ENCODE data around the gene VENTX. TPM values are rescaled to one million over a fixed set of nuclear protein-coding genes. Genes with fewer than 3 reads are reported as not detected.

The VENTX gene, protein sequence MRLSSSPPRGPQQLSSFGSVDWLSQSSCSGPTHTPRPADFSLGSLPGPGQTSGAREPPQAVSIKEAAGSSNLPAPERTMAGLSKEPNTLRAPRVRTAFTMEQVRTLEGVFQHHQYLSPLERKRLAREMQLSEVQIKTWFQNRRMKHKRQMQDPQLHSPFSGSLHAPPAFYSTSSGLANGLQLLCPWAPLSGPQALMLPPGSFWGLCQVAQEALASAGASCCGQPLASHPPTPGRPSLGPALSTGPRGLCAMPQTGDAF
- total RNA-seq (ENCODE audit: low replicate concordance): 1.0 TPM in 1 of 2 replicates, not detected in the other

DNA sequence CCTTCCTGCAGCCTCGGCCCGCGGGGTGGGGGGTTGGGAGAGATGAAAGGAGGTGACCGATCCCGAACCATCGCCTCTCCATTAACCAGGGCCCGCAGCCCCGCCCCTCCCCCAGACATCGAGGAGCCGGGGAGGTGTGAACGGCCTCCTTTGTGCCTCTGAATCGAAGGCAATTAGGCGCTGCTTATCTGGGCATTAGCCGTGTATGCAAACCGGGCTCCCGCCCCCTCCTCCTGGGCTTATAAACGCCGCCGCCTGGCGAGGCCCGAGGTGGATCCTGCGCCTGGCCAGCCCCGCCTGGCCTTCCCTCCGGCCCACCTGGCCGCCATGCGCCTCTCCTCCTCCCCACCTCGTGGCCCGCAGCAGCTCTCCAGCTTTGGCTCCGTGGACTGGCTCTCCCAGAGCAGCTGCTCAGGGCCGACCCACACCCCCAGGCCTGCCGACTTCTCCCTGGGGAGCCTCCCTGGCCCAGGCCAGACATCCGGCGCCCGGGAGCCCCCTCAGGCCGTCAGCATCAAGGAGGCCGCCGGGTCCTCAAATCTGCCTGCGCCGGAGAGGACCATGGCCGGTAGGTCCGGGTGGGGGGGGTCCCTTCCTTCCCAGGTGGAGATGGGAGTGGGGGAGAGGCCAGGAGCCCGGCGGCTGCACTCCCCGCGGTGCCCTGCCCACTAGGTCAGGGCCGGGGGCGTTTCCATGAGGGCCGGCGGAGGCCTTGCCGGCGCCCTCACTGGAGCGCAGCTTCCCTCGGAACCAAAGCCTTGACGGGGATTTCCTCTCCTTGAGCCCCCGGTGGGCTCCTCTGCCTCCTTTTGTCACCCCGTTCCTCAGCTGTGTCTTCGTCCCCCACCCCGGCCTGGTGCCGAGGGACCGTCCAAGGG is at the start of gene VENTX:
TSS of gene VENTX (plus strand) at position 268 of the 878 bp plus-strand sequence. CDS start at position 328, 60 bp downstream.
- TF ChIP-seq EZH2phosphoT487 (IDR thresholded peaks at IDR 0.05) (no peak), EZH2 (IDR thresholded peaks at IDR 0.05) (no peak)
- TF ChIP-seq, protein P1, sequence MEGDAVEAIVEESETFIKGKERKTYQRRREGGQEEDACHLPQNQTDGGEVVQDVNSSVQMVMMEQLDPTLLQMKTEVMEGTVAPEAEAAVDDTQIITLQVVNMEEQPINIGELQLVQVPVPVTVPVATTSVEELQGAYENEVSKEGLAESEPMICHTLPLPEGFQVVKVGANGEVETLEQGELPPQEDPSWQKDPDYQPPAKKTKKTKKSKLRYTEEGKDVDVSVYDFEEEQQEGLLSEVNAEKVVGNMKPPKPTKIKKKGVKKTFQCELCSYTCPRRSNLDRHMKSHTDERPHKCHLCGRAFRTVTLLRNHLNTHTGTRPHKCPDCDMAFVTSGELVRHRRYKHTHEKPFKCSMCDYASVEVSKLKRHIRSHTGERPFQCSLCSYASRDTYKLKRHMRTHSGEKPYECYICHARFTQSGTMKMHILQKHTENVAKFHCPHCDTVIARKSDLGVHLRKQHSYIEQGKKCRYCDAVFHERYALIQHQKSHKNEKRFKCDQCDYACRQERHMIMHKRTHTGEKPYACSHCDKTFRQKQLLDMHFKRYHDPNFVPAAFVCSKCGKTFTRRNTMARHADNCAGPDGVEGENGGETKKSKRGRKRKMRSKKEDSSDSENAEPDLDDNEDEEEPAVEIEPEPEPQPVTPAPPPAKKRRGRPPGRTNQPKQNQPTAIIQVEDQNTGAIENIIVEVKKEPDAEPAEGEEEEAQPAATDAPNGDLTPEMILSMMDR (IDR thresholded peaks at IDR 0.05): no peak
- H3K4me3 ChIP-seq: peak within 1 kb of the TSS; percentile 47

DNA sequence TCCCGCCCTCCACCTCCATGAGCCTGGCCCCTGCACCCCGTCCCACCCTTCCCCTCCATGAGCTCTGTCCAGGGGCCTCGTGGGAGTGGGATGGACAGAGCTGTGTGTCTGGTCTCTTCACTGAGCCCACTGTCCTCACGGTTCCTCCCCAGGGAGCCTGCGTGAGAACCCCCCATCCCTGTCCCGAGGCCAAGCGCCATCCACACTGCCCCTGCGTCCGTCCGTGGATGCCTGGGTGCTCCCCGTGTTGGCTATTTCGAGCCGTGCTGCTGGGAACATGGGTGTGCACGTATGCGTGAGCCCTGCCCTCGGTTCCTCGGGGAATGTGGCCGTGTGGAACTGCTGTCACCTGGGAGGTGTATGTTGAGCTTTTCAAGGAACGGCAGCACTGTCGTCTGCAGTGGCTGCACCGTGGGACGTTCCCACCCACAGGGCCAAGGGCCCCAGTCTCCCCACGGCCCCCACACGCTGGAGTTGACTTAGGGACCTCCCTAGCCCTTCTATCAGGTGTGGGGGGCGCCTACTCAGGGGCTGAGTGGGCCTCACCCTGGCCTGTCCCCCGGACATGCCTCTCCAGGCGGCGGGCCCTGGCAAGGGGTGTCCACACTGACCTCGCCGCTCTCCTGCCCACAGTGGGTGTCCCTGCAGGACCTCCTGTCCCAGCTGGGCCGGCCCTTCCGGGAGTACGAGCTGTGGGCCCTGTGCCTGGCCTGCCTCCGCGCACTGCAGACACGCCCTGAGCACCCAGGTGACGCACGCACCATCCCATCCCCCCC is 49.6 kb upstream of the VENTX start:
- DNase-seq (ENCODE audit: low spot score): no peak
- Histone ChIP-seq H3K4me1 (peaks cover 7% of the 10 kb centered on the region), H3K79me2 (ENCODE audit: low read depth) (no peaks in the 10 kb centered on the region), H2AFZ (replicated peaks) (no peak overlapping the region), H3K4me2 (no peak overlapping the region), H3F3A (ENCODE audit: low read depth) (no peaks in the 10 kb centered on the region), H3K27me3 (no peaks in the 10 kb centered on the region), H3K9ac (no peak overlapping the region), H3K27ac (no peak overlapping the region), H3K4me3 (no peak overlapping the region), H4K20me1 (ENCODE audit: low read depth) (no peaks in the 10 kb centered on the region), H3K9me3 (ENCODE audit: low read depth) (no peaks in the 10 kb centered on the region), H3K36me3 (no peaks in the 10 kb centered on the region)
- H3K9me3 Mint-ChIP-seq: peaks cover 5% of the 10 kb centered on the region
- H3K27me3 Mint-ChIP-seq (ENCODE audit: insufficient read depth, low read depth): no peaks in the 10 kb centered on the region
- peaks cover 6% of the 10 kb centered on the region for H3K4me1 Mint-ChIP-seq
- no peak overlapping the region for H3K4me3 Mint-ChIP-seq
- peaks cover 5% of the 10 kb centered on the region for H3K36me3 Mint-ChIP-seq
- H3K27ac Mint-ChIP-seq: no peak overlapping the region
- TF ChIP-seq, protein P1 (IDR thresholded peaks at IDR 0.05): no peak
- TF ChIP-seq EZH2 (IDR thresholded peaks at IDR 0.05): no peak
- no peak for TF ChIP-seq EZH2phosphoT487 (IDR thresholded peaks at IDR 0.05)

More for the DNA sequence above, at the start of gene VENTX:
- Histone ChIP-seq H2AFZ (replicated peaks) (peak within 1 kb of the TSS; percentile 68), H3K36me3 (no peaks in the 10 kb centered on the region), H3K4me2 (peak within 1 kb of the TSS; percentile 80), H3F3A (ENCODE audit: low read depth) (peaks cover 23% of the 10 kb centered on the region), H3K27me3 (peaks cover 85% of the 10 kb centered on the region), H4K20me1 (ENCODE audit: low read depth) (peaks cover 9% of the 10 kb centered on the region), H3K27ac (no peak within 1 kb of the TSS), H3K9ac (no peak within 1 kb of the TSS), H3K4me1 (peaks cover 30% of the 10 kb centered on the region), H3K9me3 (ENCODE audit: low read depth) (no peaks in the 10 kb centered on the region), H3K79me2 (ENCODE audit: low read depth) (no peaks in the 10 kb centered on the region)
- peaks cover 56% of the 10 kb centered on the region for H3K27me3 Mint-ChIP-seq (ENCODE audit: insufficient read depth, low read depth)
- H3K4me1 Mint-ChIP-seq: peaks cover 10% of the 10 kb centered on the region
- H3K4me3 Mint-ChIP-seq: peak within 1 kb of the TSS; percentile 53
- peaks cover 3% of the 10 kb centered on the region for H3K9me3 Mint-ChIP-seq
- H3K36me3 Mint-ChIP-seq: no peaks in the 10 kb centered on the region
- H3K27ac Mint-ChIP-seq: no peak within 1 kb of the TSS
- peak; percentile 90 for DNase-seq (ENCODE audit: low spot score)

DNA sequence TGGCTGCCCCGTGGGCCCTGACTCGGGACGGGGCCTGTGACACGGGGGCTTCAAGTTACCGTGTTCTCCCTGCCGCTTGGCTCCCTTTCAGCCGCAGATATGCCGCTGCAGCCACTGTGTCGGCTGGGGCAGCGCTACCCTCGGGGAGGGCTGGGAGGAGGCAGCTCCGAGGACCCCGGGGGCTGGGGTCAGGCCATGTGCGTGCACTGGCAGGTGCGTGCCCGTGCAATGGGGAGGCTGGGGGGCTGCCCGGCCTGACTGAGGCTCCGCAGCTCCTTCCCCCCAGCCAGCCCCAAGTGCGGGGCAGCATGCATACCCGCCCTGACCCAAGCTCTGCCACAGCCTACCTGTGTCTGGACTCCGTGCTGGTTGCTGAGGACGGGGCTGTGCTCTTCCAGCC is 48.4 kb upstream of the VENTX start:
- DNase-seq (ENCODE audit: low spot score): no peak
- peaks cover 2% of the 10 kb centered on the region for H3K27me3 Mint-ChIP-seq (ENCODE audit: insufficient read depth, low read depth)
- Histone ChIP-seq H3K4me1 (peaks cover 7% of the 10 kb centered on the region), H3K4me3 (no peak overlapping the region), H3K9me3 (ENCODE audit: low read depth) (no peaks in the 10 kb centered on the region), H4K20me1 (ENCODE audit: low read depth) (no peaks in the 10 kb centered on the region), H3K79me2 (ENCODE audit: low read depth) (no peaks in the 10 kb centered on the region), H3K27ac (no peak overlapping the region), H3K36me3 (no peaks in the 10 kb centered on the region), H3K9ac (no peak overlapping the region), H2AFZ (replicated peaks) (no peak overlapping the region), H3F3A (ENCODE audit: low read depth) (no peaks in the 10 kb centered on the region), H3K4me2 (no peak overlapping the region), H3K27me3 (no peaks in the 10 kb centered on the region)
- peaks cover 2% of the 10 kb centered on the region for H3K36me3 Mint-ChIP-seq
- peaks cover 6% of the 10 kb centered on the region for H3K4me1 Mint-ChIP-seq
- H3K9me3 Mint-ChIP-seq: peaks cover 8% of the 10 kb centered on the region
- H3K27ac Mint-ChIP-seq: no peak overlapping the region
- H3K4me3 Mint-ChIP-seq: no peak overlapping the region
- TF ChIP-seq EZH2phosphoT487 (IDR thresholded peaks at IDR 0.05) (no peak), EZH2 (IDR thresholded peaks at IDR 0.05) (no peak)
- TF ChIP-seq, protein P1 (IDR thresholded peaks at IDR 0.05): no peak

Measured in neural progenitor cell (in vitro differentiated cells).